K562 (cell line): Measurements from ENCODE around the gene ZNF646. TPM values are rescaled to one million over a fixed set of nuclear protein-coding genes. Genes with fewer than 3 reads are reported as not detected.

ENCODE experiments used
- ATAC-seq: fragments of 200-7000 bp; cut with Tn5 transposase; 3 replicates; pipeline ENCODE4 v1.9.1; 2020; ENCODE audit warnings: moderate library complexity
- BruUV-seq: library from RNA; stranded (reverse); fragments of 400-500 nt; replicated peaks from 2 replicates; lab custom pipeline; 2021; lab: Mats Ljungman, UMichigan
- CTCF ChIA-PET: fragments of 300-600 bp; formaldehyde crosslinking; extraction: SDS; loops from one replicate; lab custom pipeline; 2021; ENCODE audit warnings: low intra/inter-chr PET ratio; lab: Yijun Ruan, JAX
- POLR2A ChIA-PET: fragments of 300-600, 350-650 bp; sonication (Branson Sonifier 250); formaldehyde crosslinking; extraction: SDS; loops from one replicate; lab custom pipeline; 2021; ENCODE audit warnings: antibody characterized with exemption, inconsistent platforms; lab: Yijun Ruan, JAX
- DNase-seq, 4 experiments: peaks; one replicate each; pipeline versions ENCODE4 v3.0.0 to v3.0.0-alpha.2; 2011 to 2018; ENCODE audit warnings: low spot score in 3 of 4, mixed read lengths in 3 of 4; ENCODE audit errors: extremely low read depth in 1 of 4
- FAIRE-seq: peaks from 2 replicates; lab custom pipeline; 2011; peaks lifted over from hg19 to GRCh38; lab: Jason Lieb, UNC
- H2AFZ ChIP-seq: 2 replicates; pipeline ENCODE4 v1.6.0; 2011; ENCODE audit warnings: low read depth, low read length, control low read depth, inconsistent platforms
- H3K27ac ChIP-seq: fragments of 200-600 bp; 3 replicates; pipeline ENCODE4 v1.8.0; 2011; ENCODE audit warnings: low read depth, mild to moderate bottlenecking, control low read depth, inconsistent platforms, low read length, moderate library complexity, mixed read lengths; ENCODE audit errors: extremely low read depth
- H3K27me3 ChIP-seq, 2 experiments: fragments of 300-600 bp in 1 of 2; 2 replicates in 1 of 2; 3 replicates in 1 of 2; pipeline versions ENCODE4 v1.6.0 to v1.8.0; 2011; ENCODE audit warnings: inconsistent platforms in 2 of 2, low read length in 2 of 2, mild to moderate bottlenecking in 1 of 2, mixed read lengths in 1 of 2, moderate library complexity in 1 of 2; ENCODE audit not compliant: control insufficient read depth in 2 of 2, insufficient read depth in 2 of 2
- H3K36me3 ChIP-seq: fragments of 300-600 bp; 3 replicates; pipeline ENCODE4 v1.8.0; 2011; ENCODE audit warnings: mild to moderate bottlenecking, low read length, inconsistent platforms; ENCODE audit not compliant: control insufficient read depth, insufficient read depth
- H3K4me1 ChIP-seq, 2 experiments: fragments of 200-600 bp in 1 of 2; replicated peaks in 1 of 2; 2 replicates in 1 of 2; 3 replicates in 1 of 2; pipeline versions ENCODE4 v1.5.1 to v1.8.0; 2011; ENCODE audit warnings: inconsistent platforms in 2 of 2, low read length in 2 of 2, mild to moderate bottlenecking in 1 of 2, mixed read lengths in 1 of 2, moderate library complexity in 1 of 2; ENCODE audit not compliant: control insufficient read depth in 2 of 2, insufficient read depth in 2 of 2
- H3K4me2 ChIP-seq: 2 replicates; pipeline ENCODE4 v1.6.1; 2011; ENCODE audit warnings: low read length, control low read depth, inconsistent platforms, mixed read lengths; ENCODE audit not compliant: insufficient read depth
- H3K4me3 ChIP-seq: fragments of 200-600 bp; sonication (generic), shearing (Covaris generic); 2 replicates; pipeline ENCODE4 v1.5.1; 2016; ENCODE audit warnings: control low read depth, inconsistent platforms
- H3K79me2 ChIP-seq: fragments of 200-600 bp; 3 replicates; pipeline ENCODE4 v1.8.0; 2011; ENCODE audit warnings: low read length, inconsistent platforms; ENCODE audit not compliant: control insufficient read depth, insufficient read depth
- H3K9ac ChIP-seq, 2 experiments: 2 replicates each; pipeline versions ENCODE4 v1.6.0 to v1.6.1; 2011; ENCODE audit warnings: low read depth in 2 of 2, low read length in 2 of 2, control low read depth in 1 of 2, inconsistent platforms in 1 of 2, mild to moderate bottlenecking in 1 of 2, mixed read lengths in 1 of 2; ENCODE audit not compliant: insufficient read depth in 1 of 2
- H3K9me1 ChIP-seq: one replicate; pipeline ENCODE4 v1.6.0; 2011; ENCODE audit warnings: inconsistent platforms, mild to moderate bottlenecking, low read length, moderate library complexity; ENCODE audit not compliant: control insufficient read depth, insufficient read depth
- H3K9me3 ChIP-seq: replicated peaks from 2 replicates; pipeline ENCODE4 v1.5.1; 2011; ENCODE audit warnings: low read depth, low read length, inconsistent platforms; ENCODE audit not compliant: control insufficient read depth, insufficient read depth
- H4K20me1 ChIP-seq: replicated peaks from 2 replicates; pipeline ENCODE4 v1.6.1; 2011; ENCODE audit warnings: low read length, inconsistent platforms, mixed read lengths; ENCODE audit not compliant: control insufficient read depth, insufficient read depth
- NR2C1 ChIP-seq, 2 experiments: fragments of 450-650 bp; IDR thresholded peaks; 2 replicates each; pipeline ENCODE4 v1.6.1; 2017; ENCODE audit warnings: mild to moderate bottlenecking in 2 of 2, antibody characterized with exemption in 1 of 2, inconsistent platforms in 1 of 2, missing compliant biosample characterization in 1 of 2, missing genetic modification characterization in 1 of 2
- NR2C2 ChIP-seq, 2 experiments: fragments of 200-800 bp in 1 of 2; sonication (Bioruptor generic) in 1 of 2; sonication (generic) in 1 of 2; formaldehyde crosslinking in 1 of 2; IDR thresholded peaks; 2 replicates each; pipeline versions ENCODE4 v1.6.1 to v1.8.0; 2016 to 2022; ENCODE audit warnings: mild to moderate bottlenecking in 1 of 2, missing compliant biosample characterization in 1 of 2, missing genetic modification characterization in 1 of 2, missing genetic modification reagents in 1 of 2
- WGBS: fragments of 100-300 bp; shearing (Covaris generic); methylation state at CpG from one replicate; pipeline ENCODE4 v1.1.6; 2016; ENCODE audit warnings: low coverage, mixed read lengths; ENCODE audit not compliant: insufficient coverage; ENCODE audit errors: missing lambda C conversion rate; 5-methylcytosine and 5-hydroxymethylcytosine counted together
- in situ Hi-C: fragments of 300-500 bp; cut with MboI; formaldehyde crosslinking; loops from 4 replicates; pipeline ENCODE4 v1.15.0; 2018; ENCODE audit warnings: inconsistent platforms, mixed read lengths
- intact Hi-C: fragments of 100-400 bp; cut with micrococcal nuclease; formaldehyde crosslinking; loops from 2 replicates; pipeline ENCODE4 v1.14.2; 2022
- polyA plus RNA-seq, 8 experiments: library from polyadenylated mRNA; depleted of rRNA in 4 of 8; stranded (reverse) in 5 of 8; unstranded in 3 of 8; fragments of >200 nt; fragmentation: Nextera tagmentation in 2 of 8; fragmentation: Illumina TruSeq in 1 of 8; extraction: Ambion mirVana in 2 of 8; extraction: Trizol in 1 of 8; gene quantifications; 2 replicates each; pipeline versions ENCODE4 v1.2.1 to v1.2.3, GENCODE V29; 2011 to 2014; ENCODE audit warnings: inconsistent platforms in 1 of 8, missing spikeins in 1 of 8
- total RNA-seq, 7 experiments: library from RNA; depleted of rRNA in 6 of 7; stranded (reverse); fragments of >200 nt in 6 of 7; fragmentation: Illumina TruSeq in 2 of 7; extraction: Trizol in 2 of 7; gene quantifications; 2 replicates each; pipeline versions ENCODE4 v1.2.1 to v1.2.3, GENCODE V29; 2011 to 2021; ENCODE audit warnings: low replicate concordance in 1 of 7
- TF ChIP-seq, protein P1 (sequence below): sonication (generic); formaldehyde crosslinking; IDR thresholded peaks from 2 replicates; pipeline ENCODE4 v1.8.1; 2023; ENCODE audit warnings: mild to moderate bottlenecking, missing genetic modification reagents

The ZNF646 gene
- total and polyA plus RNA-seq, 9 of the 15 experiments (the other 6 are each of a cell fraction or from before 2014, with no cell fraction given) = 0.08 to 20.6 (median 8.0) TPM

- Histone ChIP-seq H3K9me3 (no peaks in the 10 kb centered on the region), H3K9ac (peak overlapping the region in 1 of 2 experiments; percentile 61; a peak in 1 of 4 replicates), H4K20me1 (no peaks in the 10 kb centered on the region), H3K4me2 (no peak overlapping the region), H2AFZ (no peak overlapping the region), H3K79me2 (no peaks in the 10 kb centered on the region), H3K36me3 (peaks cover 37% of the 10 kb centered on the region; the same call in 2 of the 3 replicates), H3K9me1 (no peaks in the 10 kb centered on the region), H3K4me3 (no peak overlapping the region), H3K4me1 (peaks cover 44 to 86% of the 10 kb centered on the region in 2 experiments), H3K27me3 (no peaks in the 10 kb centered on the region), H3K27ac (no peak overlapping the region)
- TF ChIP-seq NR2C2 (CRISPR knock-in tag; IDR thresholded peaks at IDR 0.05) = 0 out of 2 replicates have a peak, but pooled peaks have one; percentile 55
- peak; percentile 74 for TF ChIP-seq NR2C2 (tag; IDR thresholded peaks at IDR 0.05)
- peak; percentile 89 for TF ChIP-seq NR2C1 (IDR thresholded peaks at IDR 0.05)
- peak; percentile 89 for TF ChIP-seq NR2C1 (tag; IDR thresholded peaks at IDR 0.05)
- TF ChIP-seq, protein P1, sequence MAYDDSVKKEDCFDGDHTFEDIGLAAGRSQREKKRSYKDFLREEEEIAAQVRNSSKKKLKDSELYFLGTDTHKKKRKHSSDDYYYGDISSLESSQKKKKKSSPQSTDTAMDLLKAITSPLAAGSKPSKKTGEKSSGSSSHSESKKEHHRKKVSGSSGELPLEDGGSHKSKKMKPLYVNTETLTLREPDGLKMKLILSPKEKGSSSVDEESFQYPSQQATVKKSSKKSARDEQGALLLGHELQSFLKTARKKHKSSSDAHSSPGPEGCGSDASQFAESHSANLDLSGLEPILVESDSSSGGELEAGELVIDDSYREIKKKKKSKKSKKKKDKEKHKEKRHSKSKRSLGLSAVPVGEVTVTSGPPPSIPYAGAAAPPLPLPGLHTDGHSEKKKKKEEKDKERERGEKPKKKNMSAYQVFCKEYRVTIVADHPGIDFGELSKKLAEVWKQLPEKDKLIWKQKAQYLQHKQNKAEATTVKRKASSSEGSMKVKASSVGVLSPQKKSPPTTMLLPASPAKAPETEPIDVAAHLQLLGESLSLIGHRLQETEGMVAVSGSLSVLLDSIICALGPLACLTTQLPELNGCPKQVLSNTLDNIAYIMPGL = no peak
- DNase-seq (no peak), FAIRE-seq (no peak), ATAC-seq (no peak)
- no TSS peak for BruUV-seq
- ChIA-PET POLR2A (interaction anchor here (1.2 to 2.4 kb wide), 2 partner anchors 12 to 47 kb away, joined by 9 read pairs; partner anchors contain the start of gene FUS), CTCF (no interaction called here)
- intact Hi-C loops (no loop called here), in situ Hi-C loops (no loop called here)
- WGBS = 81% methylated on average over 6 of the region's 6 CpGs
Observed at GRCh38 chr16:31133046-31133501, 58.9 kb downstream of the ZNF646 start.

Other genes starting within 250 kb of the ZNF646 start
Only the 7 nearest of the 20 such genes appear.
- 20.7 and 22.5 TPM in 2 replicates for gene STX4, start 40.9 kb upstream of the ZNF646 start, total RNA-seq (2014; rRNA removed)
- 11.6 and 13.0 TPM in 2 replicates for gene STX4, start 40.9 kb upstream of the ZNF646 start, total RNA-seq (2014; rRNA removed; fragmentation: Illumina TruSeq; extraction: Trizol)
- gene STX4, start 40.9 kb upstream of the ZNF646 start, total RNA-seq (2015; rRNA removed; fragmentation: Illumina TruSeq; extraction: Trizol) = 20.3 and 21.5 TPM in 2 replicates
- gene STX4, start 40.9 kb upstream of the ZNF646 start, total RNA-seq (2021) = 32.1 and 45.8 TPM in 2 replicates
- 26.9 and 29.6 TPM in 2 replicates for gene STX4, start 40.9 kb upstream of the ZNF646 start, polyA plus RNA-seq (2011; rRNA removed)
- 30.6 and 36.8 TPM in 2 replicates for gene STX4, start 40.9 kb upstream of the ZNF646 start, polyA plus RNA-seq (2014; fragmentation: Illumina TruSeq; extraction: Trizol)
- gene STX4, start 40.9 kb upstream of the ZNF646 start, polyA plus RNA-seq (2014; fragmentation: Nextera tagmentation; extraction: Ambion mirVana) = 1 to 10 TPM; 3.2 to 7.4 TPM
- 42.6 and 48.0 TPM in 2 replicates for gene STX4, start 40.9 kb upstream of the ZNF646 start, polyA plus RNA-seq (2014; rRNA removed)
- gene ZNF668, start 182 bp upstream of the ZNF646 start, total RNA-seq (2014; rRNA removed) = 8.1 and 11.4 TPM in 2 replicates
- 0.83 and 1.6 TPM in 2 replicates for gene ZNF668, start 182 bp upstream of the ZNF646 start, total RNA-seq (2014; rRNA removed; fragmentation: Illumina TruSeq; extraction: Trizol)
- gene ZNF668, start 182 bp upstream of the ZNF646 start, total RNA-seq (2015; rRNA removed; fragmentation: Illumina TruSeq; extraction: Trizol) = 4.4 and 5.2 TPM in 2 replicates
- gene ZNF668, start 182 bp upstream of the ZNF646 start, total RNA-seq (2021) = 13.5 and 15.3 TPM in 2 replicates
- 3.0 and 4.7 TPM in 2 replicates for gene ZNF668, start 182 bp upstream of the ZNF646 start, polyA plus RNA-seq (2011; rRNA removed)
- gene ZNF668, start 182 bp upstream of the ZNF646 start, polyA plus RNA-seq (2014; fragmentation: Illumina TruSeq; extraction: Trizol) = 3.1 and 3.3 TPM in 2 replicates
- gene ZNF668, start 182 bp upstream of the ZNF646 start, polyA plus RNA-seq (2014; fragmentation: Nextera tagmentation; extraction: Ambion mirVana) = under 1 TPM in 1 of 2 experiments, not detected in 1; 0.04 TPM
- 7.9 and 10.1 TPM in 2 replicates for gene ZNF668, start 182 bp upstream of the ZNF646 start, polyA plus RNA-seq (2014; rRNA removed)
- 0.78 and 1.1 TPM in 2 replicates for gene PRSS53, start 14.5 kb downstream of the ZNF646 start, total RNA-seq (2014; rRNA removed)
- gene PRSS53, start 14.5 kb downstream of the ZNF646 start, total RNA-seq (2014; rRNA removed; fragmentation: Illumina TruSeq; extraction: Trizol) = 0.16 and 0.40 TPM in 2 replicates
- gene PRSS53, start 14.5 kb downstream of the ZNF646 start, total RNA-seq (2015; rRNA removed; fragmentation: Illumina TruSeq; extraction: Trizol) = 0.43 and 0.57 TPM in 2 replicates
- 0.85 and 1.3 TPM in 2 replicates for gene PRSS53, start 14.5 kb downstream of the ZNF646 start, total RNA-seq (2021)
- 0.78 and 1.9 TPM in 2 replicates for gene PRSS53, start 14.5 kb downstream of the ZNF646 start, polyA plus RNA-seq (2011; rRNA removed)
- gene PRSS53, start 14.5 kb downstream of the ZNF646 start, polyA plus RNA-seq (2014; fragmentation: Illumina TruSeq; extraction: Trizol) = 0.45 and 0.69 TPM in 2 replicates
- gene PRSS53, start 14.5 kb downstream of the ZNF646 start, polyA plus RNA-seq (2014; fragmentation: Nextera tagmentation; extraction: Ambion mirVana) = not detected
- gene PRSS53, start 14.5 kb downstream of the ZNF646 start, polyA plus RNA-seq (2014; rRNA removed) = 1.7 and 1.9 TPM in 2 replicates
- gene VKORC1, start 20.4 kb downstream of the ZNF646 start, total RNA-seq (2014; rRNA removed) = 68.1 and 83.3 TPM in 2 replicates
- 28.8 and 32.1 TPM in 2 replicates for gene VKORC1, start 20.4 kb downstream of the ZNF646 start, total RNA-seq (2014; rRNA removed; fragmentation: Illumina TruSeq; extraction: Trizol)
- gene VKORC1, start 20.4 kb downstream of the ZNF646 start, total RNA-seq (2015; rRNA removed; fragmentation: Illumina TruSeq; extraction: Trizol) = 36.1 and 37.2 TPM in 2 replicates
- 62.1 and 66.1 TPM in 2 replicates for gene VKORC1, start 20.4 kb downstream of the ZNF646 start, total RNA-seq (2021)
- gene VKORC1, start 20.4 kb downstream of the ZNF646 start, polyA plus RNA-seq (2011; rRNA removed) = 119 and 164 TPM in 2 replicates
- 70.3 and 79.1 TPM in 2 replicates for gene VKORC1, start 20.4 kb downstream of the ZNF646 start, polyA plus RNA-seq (2014; fragmentation: Illumina TruSeq; extraction: Trizol)
- gene VKORC1, start 20.4 kb downstream of the ZNF646 start, polyA plus RNA-seq (2014; fragmentation: Nextera tagmentation; extraction: Ambion mirVana) = 10 to 100 TPM; 30.0 to 47.3 TPM
- 112 and 121 TPM in 2 replicates for gene VKORC1, start 20.4 kb downstream of the ZNF646 start, polyA plus RNA-seq (2014; rRNA removed)
- gene BCKDK, start 34.0 kb downstream of the ZNF646 start, total RNA-seq (2014; rRNA removed) = 29.1 and 36.4 TPM in 2 replicates
- 6.0 and 9.0 TPM in 2 replicates for gene BCKDK, start 34.0 kb downstream of the ZNF646 start, total RNA-seq (2014; rRNA removed; fragmentation: Illumina TruSeq; extraction: Trizol)
- 10.8 and 11.7 TPM in 2 replicates for gene BCKDK, start 34.0 kb downstream of the ZNF646 start, total RNA-seq (2015; rRNA removed; fragmentation: Illumina TruSeq; extraction: Trizol)
- 33.1 and 34.8 TPM in 2 replicates for gene BCKDK, start 34.0 kb downstream of the ZNF646 start, total RNA-seq (2021)
- gene BCKDK, start 34.0 kb downstream of the ZNF646 start, polyA plus RNA-seq (2011; rRNA removed) = 13.1 and 23.5 TPM in 2 replicates
- gene BCKDK, start 34.0 kb downstream of the ZNF646 start, polyA plus RNA-seq (2014; fragmentation: Illumina TruSeq; extraction: Trizol) = 22.4 and 29.2 TPM in 2 replicates
- 1 to 10 TPM in 1 of 2 experiments, under 1 TPM in 1; 0.58 to 1.5 TPM for gene BCKDK, start 34.0 kb downstream of the ZNF646 start, polyA plus RNA-seq (2014; fragmentation: Nextera tagmentation; extraction: Ambion mirVana)
- gene BCKDK, start 34.0 kb downstream of the ZNF646 start, polyA plus RNA-seq (2014; rRNA removed) = 25.1 and 27.1 TPM in 2 replicates
- gene KAT8, start 43.2 kb downstream of the ZNF646 start, total RNA-seq (2014; rRNA removed) = 76.4 and 79.5 TPM in 2 replicates
- 55.2 and 58.0 TPM in 2 replicates for gene KAT8, start 43.2 kb downstream of the ZNF646 start, total RNA-seq (2014; rRNA removed; fragmentation: Illumina TruSeq; extraction: Trizol)
- 64.7 and 70.0 TPM in 2 replicates for gene KAT8, start 43.2 kb downstream of the ZNF646 start, total RNA-seq (2015; rRNA removed; fragmentation: Illumina TruSeq; extraction: Trizol)
- 78.8 and 85.4 TPM in 2 replicates for gene KAT8, start 43.2 kb downstream of the ZNF646 start, total RNA-seq (2021)
- gene KAT8, start 43.2 kb downstream of the ZNF646 start, polyA plus RNA-seq (2011; rRNA removed) = 97.8 and 98.5 TPM in 2 replicates
- 77.7 and 80.0 TPM in 2 replicates for gene KAT8, start 43.2 kb downstream of the ZNF646 start, polyA plus RNA-seq (2014; fragmentation: Illumina TruSeq; extraction: Trizol)
- gene KAT8, start 43.2 kb downstream of the ZNF646 start, polyA plus RNA-seq (2014; fragmentation: Nextera tagmentation; extraction: Ambion mirVana) = 10 to 100 TPM; 10.0 to 12.3 TPM
- gene KAT8, start 43.2 kb downstream of the ZNF646 start, polyA plus RNA-seq (2014; rRNA removed) = 85.8 and 92.9 TPM in 2 replicates
- 1.7 and 2.4 TPM in 2 replicates for gene PRSS8, start 61.3 kb downstream of the ZNF646 start, total RNA-seq (2014; rRNA removed)
- gene PRSS8, start 61.3 kb downstream of the ZNF646 start, total RNA-seq (2014; rRNA removed; fragmentation: Illumina TruSeq; extraction: Trizol) = 0.32 and 0.69 TPM in 2 replicates
- 0.72 and 0.83 TPM in 2 replicates for gene PRSS8, start 61.3 kb downstream of the ZNF646 start, total RNA-seq (2015; rRNA removed; fragmentation: Illumina TruSeq; extraction: Trizol)
- 3.0 and 3.9 TPM in 2 replicates for gene PRSS8, start 61.3 kb downstream of the ZNF646 start, total RNA-seq (2021)
- gene PRSS8, start 61.3 kb downstream of the ZNF646 start, polyA plus RNA-seq (2011; rRNA removed) = 0.77 and 7.6 TPM in 2 replicates
- gene PRSS8, start 61.3 kb downstream of the ZNF646 start, polyA plus RNA-seq (2014; fragmentation: Illumina TruSeq; extraction: Trizol) = 2.7 and 4.5 TPM in 2 replicates
- under 1 TPM in 1 of 2 experiments, not detected in 1; 0.25 TPM for gene PRSS8, start 61.3 kb downstream of the ZNF646 start, polyA plus RNA-seq (2014; fragmentation: Nextera tagmentation; extraction: Ambion mirVana)
- 3.1 and 6.3 TPM in 2 replicates for gene PRSS8, start 61.3 kb downstream of the ZNF646 start, polyA plus RNA-seq (2014; rRNA removed)